HL-60 (cell line): ENCODE results near the gene AAMP.

Experiments
- DNase-seq, 2 experiments: peaks; one replicate each; pipeline ENCODE4 v3.0.0-alpha.2; 2010 to 2020; ENCODE audit warnings: low read depth in 1 of 2, low spot score in 1 of 2
- H3K27ac ChIP-seq: fragments of 250-450 bp; sonication (Bioruptor Pico); replicated peaks from 2 replicates; pipeline ENCODE4 v1.5.1; 2020; ENCODE audit warnings: mild to moderate bottlenecking, moderate library complexity
- H3K27me3 ChIP-seq: fragments of 250-450 bp; sonication (Bioruptor Pico); 2 replicates; pipeline ENCODE4 v1.5.1; 2021; ENCODE audit warnings: mild to moderate bottlenecking, moderate library complexity; ENCODE audit not compliant: insufficient read depth, poor library complexity, severe bottlenecking
- H3K4me3 ChIP-seq: replicated peaks from 2 replicates; pipeline ENCODE4 v1.5.1; 2011; ENCODE audit warnings: mild to moderate bottlenecking, control low read depth, low read length; ENCODE audit not compliant: insufficient read depth
- CTCF ChIP-seq: IDR thresholded peaks from one replicate; pipeline ENCODE4 v1.5.1; 2011; ENCODE audit warnings: low read length, control low read depth, inconsistent platforms; ENCODE audit not compliant: insufficient read depth
- GABPA ChIP-seq: IDR thresholded peaks from 2 replicates; pipeline ENCODE4 v1.6.1; 2012; ENCODE audit warnings: low read depth
- POLR2AphosphoS5 ChIP-seq: IDR thresholded peaks from 2 replicates; pipeline ENCODE4 v1.6.1; 2012; ENCODE audit warnings: low read depth
- REST ChIP-seq: IDR thresholded peaks from 2 replicates; pipeline ENCODE4 v1.6.1; 2012; ENCODE audit warnings: low read depth; ENCODE audit not compliant: insufficient replicate concordance
- SPI1 ChIP-seq: IDR thresholded peaks from 2 replicates; pipeline ENCODE4 v1.6.1; 2012; ENCODE audit warnings: low read depth, mild to moderate bottlenecking, borderline replicate concordance

Gene AAMP

GRCh38 chr2:218235017-218235416 is 34.9 kb downstream of the AAMP start:
- TF ChIP-seq SPI1 (no peak), POLR2AphosphoS5 (no peak), CTCF (no peak), REST (no peak), GABPA (no peak)
- no peaks in the 10 kb centered on the region for H3K27me3 ChIP-seq
- no peak overlapping the region for H3K4me3 ChIP-seq
- 0 out of 2 replicates have a peak overlapping the region, but pooled peaks have one; percentile 2 for H3K27ac ChIP-seq
- no peak for DNase-seq

- no peak for TF ChIP-seq CTCF
These were observed 35.4 kb downstream of the AAMP start for GRCh38 chr2:218234521-218234920.

GRCh38 chr2:218233543-218233942 is 36.4 kb downstream of the AAMP start:
- DNase-seq = no peak
- H3K27me3 ChIP-seq = no peaks in the 10 kb centered on the region
- no peak for TF ChIP-seq POLR2AphosphoS5
- TF ChIP-seq REST = no peak
- no peak overlapping the region for H3K4me3 ChIP-seq
- H3K27ac ChIP-seq = no peak overlapping the region

More at GRCh38 chr2:218234521-218234920, 35.4 kb downstream of the AAMP start:
- Histone ChIP-seq H3K27me3 (no peaks in the 10 kb centered on the region), H3K27ac (no peak overlapping the region), H3K4me3 (no peak overlapping the region)
- DNase-seq = no peak

GRCh38 chr2:218230882-218231281 is 39.1 kb downstream of the AAMP start:
- TF ChIP-seq POLR2AphosphoS5 (no peak), REST (no peak), GABPA (no peak), CTCF (no peak), SPI1 (no peak)
- peak overlapping the region; percentile 70 for H3K27ac ChIP-seq
- no peaks in the 10 kb centered on the region for H3K27me3 ChIP-seq
- no peak for DNase-seq
- H3K4me3 ChIP-seq = no peak overlapping the region
